Measurements from ENCODE around the gene ATP5PD. TPM values are rescaled to one million over a fixed set of nuclear protein-coding genes. Genes with fewer than 3 reads are reported as not detected.

The ATP5PD gene
- total RNA-seq, result 92.0 TPM

DNA sequence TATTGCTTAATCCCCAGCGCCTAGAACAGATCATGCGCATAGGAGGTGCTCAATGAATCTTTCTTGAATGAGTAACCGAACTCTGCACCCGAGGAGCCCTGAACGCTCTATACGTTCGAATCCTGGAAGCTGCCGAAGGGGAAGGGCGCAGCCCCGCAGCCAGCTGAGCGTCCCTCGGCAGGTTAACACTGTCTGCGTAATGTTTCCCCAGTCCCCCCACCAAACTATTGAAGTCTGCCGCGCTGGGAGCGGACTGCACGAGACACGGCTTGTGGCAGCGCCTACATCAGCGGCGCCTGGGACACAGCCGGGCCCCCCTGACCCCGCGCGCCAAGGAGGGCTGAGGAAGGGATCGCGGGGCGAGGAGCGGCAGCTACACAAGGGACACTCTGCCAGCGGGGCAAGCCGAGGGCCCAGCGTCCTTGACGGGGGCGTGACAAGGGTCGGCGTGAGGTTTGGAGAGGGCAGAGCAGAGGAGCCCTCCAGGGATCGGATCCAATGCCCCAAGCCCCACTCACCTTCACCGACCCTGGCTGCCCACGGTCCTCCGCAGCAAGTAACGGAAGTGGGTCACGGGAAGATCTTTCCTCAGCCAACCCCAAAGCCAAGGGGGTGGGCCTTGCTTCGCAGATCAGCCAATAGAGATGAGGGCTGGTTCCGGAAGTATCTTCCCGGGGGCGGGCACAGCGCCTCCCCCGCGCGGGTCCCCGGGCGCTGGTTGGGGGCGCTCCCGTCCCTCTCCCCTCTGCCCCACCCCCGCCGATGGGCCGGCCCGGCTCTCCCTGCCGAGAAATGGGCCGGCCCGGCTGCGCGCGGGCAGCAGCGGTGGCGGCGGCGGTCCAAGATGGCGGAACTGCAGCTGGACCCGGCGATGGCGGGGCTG is at the start of gene ATP5PD, which contains the start of gene KCTD2:
ATP5PD (minus strand) TSS at position 563 of the 883 bp plus-strand sequence. CDS start 4,319 bp downstream, outside the sequence.
KCTD2 (plus strand) TSS at position 819 of the 883 bp plus-strand sequence; CDS start at position 845, 26 bp downstream.

DNA sequence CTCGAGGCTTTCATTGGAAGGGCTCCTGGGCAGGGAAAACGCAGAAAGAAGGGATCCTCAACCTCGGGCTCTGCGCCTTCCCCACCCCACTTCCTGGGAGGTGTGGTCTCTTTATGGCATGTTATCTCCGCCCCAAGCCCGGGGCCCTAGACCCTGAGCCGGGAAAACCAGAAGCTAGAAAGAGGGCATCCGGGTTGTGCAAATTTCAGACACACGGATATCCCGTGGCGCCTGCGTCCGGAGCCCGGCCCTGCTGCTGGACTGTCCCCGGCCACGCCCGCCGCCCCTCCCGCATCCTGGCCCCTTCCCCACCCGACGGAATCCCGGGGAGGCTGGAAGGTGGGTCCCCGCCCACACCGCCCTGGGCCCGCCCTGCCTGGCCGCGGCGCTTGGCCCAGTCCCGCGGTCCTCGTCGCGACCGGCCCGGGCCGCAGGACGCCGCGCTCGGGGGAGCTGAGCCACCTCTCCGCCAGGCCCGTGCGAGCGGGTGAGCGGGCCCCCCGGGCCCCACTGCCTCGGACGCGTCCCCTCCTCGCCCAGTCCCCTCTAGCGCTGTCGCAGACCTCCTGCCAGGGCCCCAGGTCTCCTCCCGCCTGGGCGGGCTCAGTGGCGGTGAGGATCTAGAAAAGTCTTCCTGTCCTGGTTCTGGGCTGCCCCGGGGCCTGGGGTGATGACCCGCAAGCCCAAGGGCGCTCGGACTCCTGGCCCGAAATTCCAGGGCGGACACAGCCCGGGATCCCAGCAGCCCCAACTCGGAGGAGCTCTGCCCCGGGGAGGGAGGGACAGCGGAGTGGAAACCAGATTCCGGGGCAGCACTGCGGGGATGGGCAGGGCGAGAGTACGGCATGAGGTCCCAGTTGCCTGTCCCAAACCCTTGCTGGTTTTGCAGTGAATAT is 41.0 kb upstream of the ATP5PD start, which contains the start of gene SLC16A5:
SLC16A5 (plus strand) TSS at position 397 of the 896 bp plus-strand sequence. CDS start 5,683 bp downstream, outside the sequence.

DNA sequence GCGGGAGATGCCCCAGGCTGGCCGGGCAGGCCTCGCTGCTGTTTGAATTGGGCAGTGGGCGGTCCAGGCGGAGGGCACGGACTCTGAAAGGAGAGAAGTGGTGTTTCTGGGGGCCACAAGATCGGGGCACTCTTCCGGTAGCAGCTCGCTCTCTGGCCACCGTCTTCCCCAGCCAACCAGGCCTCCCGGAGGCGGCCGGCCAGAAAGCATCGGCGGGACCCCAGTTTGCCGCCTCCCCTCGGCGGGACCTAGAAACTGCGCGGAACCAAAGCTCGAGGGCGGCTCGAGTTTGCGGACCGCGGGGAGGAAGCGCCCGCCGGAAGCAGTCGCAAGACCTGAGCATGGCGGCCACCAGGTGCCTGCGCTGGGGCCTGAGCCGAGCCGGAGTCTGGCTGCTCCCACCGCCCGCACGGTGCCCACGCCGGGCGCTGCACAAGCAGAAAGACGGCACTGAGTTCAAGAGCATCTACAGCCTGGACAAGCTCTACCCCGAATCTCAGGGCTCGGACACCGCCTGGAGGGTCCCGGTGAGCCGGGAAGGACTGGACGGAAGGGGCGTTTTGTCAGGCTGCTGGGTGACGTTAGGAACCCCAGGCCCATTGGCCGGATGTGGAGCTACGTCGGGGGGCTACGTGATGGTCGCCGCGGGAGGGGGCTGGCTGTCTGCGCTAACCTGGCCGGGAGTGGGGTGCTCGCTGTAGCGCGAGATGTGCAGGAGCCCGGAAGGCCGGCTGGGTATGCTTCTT is 34.2 kb downstream of the ATP5PD start, which contains the start of gene MRPL58:
MRPL58 (plus strand) TSS at position 325 of the 746 bp plus-strand sequence; CDS start at position 342, 17 bp downstream.

Small RNAs within 50 kb of the gene (small RNA-seq; reads per million reads assigned to genes)
- gene AC111186.1 (ENCODE audit: low replicate concordance), result not detected
- gene RF00019 (ENCODE audit: low replicate concordance), result not detected
- not detected for gene RN7SL573P (ENCODE audit: low replicate concordance)
- not detected for gene RNU6-362P (ENCODE audit: low replicate concordance)

Other genes with a start within 250 kb of the ATP5PD start
- gene GRIN2C, start 187.1 kb downstream of the ATP5PD start, total RNA-seq, result 0.94 TPM
- gene FDXR, start 174.0 kb downstream of the ATP5PD start, total RNA-seq, result 4.1 TPM
- not detected for gene FADS6, start 153.3 kb downstream of the ATP5PD start, total RNA-seq
- gene USH1G, start 123.7 kb downstream of the ATP5PD start, total RNA-seq, result not detected
- gene OTOP2, start 122.7 kb downstream of the ATP5PD start, total RNA-seq, result not detected
- not detected for gene OTOP3, start 111.1 kb downstream of the ATP5PD start, total RNA-seq
- 30.4 TPM for gene HID1, start 74.2 kb downstream of the ATP5PD start, total RNA-seq
- gene CDR2L, start 59.3 kb downstream of the ATP5PD start, total RNA-seq, result 8.8 TPM
- 11.3 TPM for gene MRPL58, start 34.3 kb downstream of the ATP5PD start, total RNA-seq
- 34.1 TPM for gene KCTD2, start 256 bp upstream of the ATP5PD start, total RNA-seq
- 1.3 TPM for gene SLC16A5, start 41.0 kb upstream of the ATP5PD start, total RNA-seq
- gene ARMC7, start 63.0 kb upstream of the ATP5PD start, total RNA-seq, result 4.7 TPM
- 23.2 TPM for gene NT5C, start 84.8 kb upstream of the ATP5PD start, total RNA-seq
- 451 TPM for gene JPT1, start 107.5 kb upstream of the ATP5PD start, total RNA-seq
- 135 TPM for gene SUMO2, start 136.0 kb upstream of the ATP5PD start, total RNA-seq
- 38.8 TPM for gene NUP85, start 158.7 kb upstream of the ATP5PD start, total RNA-seq
- gene GGA3, start 214.6 kb upstream of the ATP5PD start, total RNA-seq, result 16.3 TPM
- 29.4 TPM for gene MRPS7, start 214.9 kb upstream of the ATP5PD start, total RNA-seq
- gene MIF4GD, start 224.3 kb upstream of the ATP5PD start, total RNA-seq, result 6.9 TPM
- gene SLC25A19, start 242.5 kb upstream of the ATP5PD start, total RNA-seq, result 11.9 TPM